ENCODE results near the gene APBB3. TPM values are rescaled to one million over a fixed set of nuclear protein-coding genes. Genes with fewer than 3 reads are reported as not detected.
A peak's percentile ranks its signal among the peaks of the same experiment; 100 is the strongest.

Gene APBB3
- total and polyA plus RNA-seq, 9 of the 15 experiments (the other 6 are each of a cell fraction or from before 2014, with no cell fraction given), result 0.17 to 24.3 (median 9.5) TPM

- H3K9me1 ChIP-seq (ENCODE audit: control insufficient read depth, insufficient read depth, low read length), result no peaks in the 10 kb centered on the region
- CTCF ChIA-PET (ENCODE audit: low intra/inter-chr PET ratio), result no interaction called here
- in situ Hi-C loops (cut with MboI), result loop anchor here (5.0 kb wide), 1 partner anchor 74 kb away; no protein-coding TSS in a partner anchor
- no peak for FAIRE-seq
- peaks cover 21 to 34% of the 10 kb centered on the region in 2 experiments; a peak in 4 of 5 replicates for H3K4me1 ChIP-seq (replicated peaks in 1 of 2; ENCODE audit: control insufficient read depth in 2 of 2, insufficient read depth in 2 of 2, low read length in 2 of 2)
- no TSS peak for BruUV-seq (replicated peaks)
- 100% methylated on average over 2 of the region's 2 CpGs for WGBS (ENCODE audit: insufficient coverage, low coverage, missing lambda C conversion rate)
- peak overlapping the region in 1 of 2 experiments; percentile 10; a peak in 1 of 4 replicates for H3K9ac ChIP-seq (ENCODE audit: insufficient read depth in 1 of 2, low read depth in 2 of 2, low read length in 2 of 2)
- H3K4me2 ChIP-seq (ENCODE audit: insufficient read depth, low read length), result no peak overlapping the region
- no peak for ATAC-seq
- H4K20me1 ChIP-seq (replicated peaks; ENCODE audit: control insufficient read depth, insufficient read depth, low read length), result no peaks in the 10 kb centered on the region
- H3K36me3 ChIP-seq (ENCODE audit: control insufficient read depth, insufficient read depth, low read length), result peaks cover 42% of the 10 kb centered on the region
- H3K4me3 ChIP-seq, result no peak overlapping the region
- POLR2A ChIA-PET, result interaction anchor here (1.7 to 2.2 kb wide), 2 partner anchors 11 to 12 kb away, joined by 8 to 10 read pairs; partner anchors contain the start of gene SRA1
- H3K9me3 ChIP-seq (replicated peaks; ENCODE audit: control insufficient read depth, insufficient read depth, low read depth, low read length), result no peaks in the 10 kb centered on the region
- TF ChIP-seq HDAC2 (IDR thresholded peaks at IDR 0.05) (no peak), ZNF583 (CRISPR knock-in tag; IDR thresholded peaks at IDR 0.05) (no peak), BMI1 (IDR thresholded peaks at IDR 0.05; ENCODE audit: low read length) (no peak), IRF2 (CRISPR knock-in tag; IDR thresholded peaks at IDR 0.05) (no peak), COPS2 (conservative IDR thresholded peaks at IDR 0.05) (no peak), ZFP36 (IDR thresholded peaks at IDR 0.05; ENCODE audit: low read depth, low read length, partially characterized antibody) (no peak), FOXP4 (CRISPR knock-in tag; IDR thresholded peaks at IDR 0.05; ENCODE audit: borderline replicate concordance) (no peak), TBP (optimal IDR thresholded peaks at IDR 0.05; ENCODE audit: low read depth, low read length) (no peak), MLLT1 (IDR thresholded peaks at IDR 0.05) (no peak), YY1 (IDR thresholded peaks at IDR 0.05; ENCODE audit: borderline replicate concordance in 1 of 3, control insufficient read depth in 1 of 3, extremely low read depth in 1 of 3, insufficient read depth in 3 of 3, insufficient read length in 1 of 3, insufficient replicate concordance in 2 of 3, low read depth in 1 of 3, low read length in 2 of 3) (no peak), ZNF695 (CRISPR knock-in tag; IDR thresholded peaks at IDR 0.05) (no peak), DMBX1 (CRISPR knock-in tag; IDR thresholded peaks at IDR 0.05; ENCODE audit: borderline replicate concordance) (no peak), TFAM (CRISPR knock-in tag; conservative IDR thresholded peaks at IDR 0.05) (no peak), RBFOX2 (IDR thresholded peaks at IDR 0.05; ENCODE audit: low read depth, low read length) (no peak), RBM39 (optimal IDR thresholded peaks at IDR 0.05; ENCODE audit: low read depth, low read length) (no peak), ZSCAN29 (IDR thresholded peaks at IDR 0.05) (no peak), TEAD1 (CRISPR knock-in tag; IDR thresholded peaks at IDR 0.05) (no peak), ZNF316 (IDR thresholded peaks at IDR 0.05) (no peak), MED1 (CRISPR knock-in tag; IDR thresholded peaks at IDR 0.05; ENCODE audit: borderline replicate concordance) (no peak)
- DNase-seq (ENCODE audit: extremely low read depth in 1 of 4, low spot score in 3 of 4), result no peak
- no peak overlapping the region for H3K27ac ChIP-seq (ENCODE audit: extremely low read depth, low read depth, low read length)
- intact Hi-C loops (cut with micrococcal nuclease), result no loop called here
- H3K27me3 ChIP-seq (ENCODE audit: control insufficient read depth in 2 of 2, insufficient read depth in 2 of 2, low read length in 2 of 2), result no peaks in the 10 kb centered on the region
- peaks cover 31% of the 10 kb centered on the region for H3K79me2 ChIP-seq (ENCODE audit: control insufficient read depth, insufficient read depth, low read length)
- no peak overlapping the region for H2AFZ ChIP-seq (ENCODE audit: low read depth, low read length)
Observed at GRCh38 chr5:140568443-140569063, 4.2 kb upstream of the APBB3 start.

All from K562 (cell line).